Keratinocyte (primary cell): Measurements from ENCODE around the gene TXNL4B. TPM values are rescaled to one million over a fixed set of nuclear protein-coding genes. Genes with fewer than 3 reads are reported as not detected.

Source experiments
- DNase-seq: peaks from one replicate; pipeline ENCODE4 v3.0.0-alpha.2; 2011; ENCODE audit warnings: low read depth, missing footprints, low spot score
- FAIRE-seq: peaks from 2 replicates; lab custom pipeline; 2011; peaks lifted over from hg19 to GRCh38; lab: Jason Lieb, UNC
- H2AFZ ChIP-seq: 2 replicates; pipeline ENCODE4 v1.6.0; 2012; ENCODE audit warnings: low read length, control low read depth, inconsistent platforms; ENCODE audit not compliant: control insufficient read depth
- H3K27ac ChIP-seq: 2 replicates; pipeline ENCODE4 v1.5.1; 2011; ENCODE audit warnings: low read length; ENCODE audit not compliant: control insufficient read depth, insufficient read depth
- H3K27me3 ChIP-seq: 3 replicates; pipeline ENCODE4 v1.6.0; 2011; ENCODE audit warnings: low read length; ENCODE audit not compliant: control insufficient read depth, insufficient read depth; ENCODE audit errors: extremely low read depth
- H3K36me3 ChIP-seq, 2 experiments: 2 replicates in 1 of 2; 3 replicates in 1 of 2; pipeline ENCODE4 v1.5.1; 2011; ENCODE audit warnings: low read length in 2 of 2, mild to moderate bottlenecking in 1 of 2; ENCODE audit not compliant: control insufficient read depth in 2 of 2, insufficient read depth in 2 of 2; ENCODE audit errors: extremely low read depth in 1 of 2
- H3K4me1 ChIP-seq: 3 replicates; pipeline ENCODE4 v1.5.1; 2011; ENCODE audit warnings: low read length; ENCODE audit not compliant: control insufficient read depth, insufficient read depth; ENCODE audit errors: extremely low read depth
- H3K4me2 ChIP-seq: 3 replicates; pipeline ENCODE4 v1.6.0; 2011; ENCODE audit warnings: low read depth, low read length; ENCODE audit not compliant: control insufficient read depth, insufficient read depth; ENCODE audit errors: extremely low read depth
- H3K4me3 ChIP-seq, 3 experiments: fragments of 200-600 bp in 1 of 3; sonication (generic) in 1 of 3; 2 replicates in 2 of 3; 3 replicates in 1 of 3; pipeline ENCODE4 v1.5.1; 2011 to 2016; ENCODE audit warnings: low read length in 3 of 3, mild to moderate bottlenecking in 3 of 3, control low read depth in 2 of 3, inconsistent platforms in 1 of 3, low read depth in 1 of 3, mixed read lengths in 1 of 3, mixed run types in 1 of 3, moderate library complexity in 1 of 3; ENCODE audit not compliant: control insufficient read depth in 2 of 3, insufficient read depth in 2 of 3; ENCODE audit errors: extremely low read depth in 1 of 3
- H3K79me2 ChIP-seq: 2 replicates; pipeline ENCODE4 v1.6.0; 2012; ENCODE audit warnings: low read length; ENCODE audit not compliant: control insufficient read depth, insufficient read depth
- H3K9ac ChIP-seq: 3 replicates; pipeline ENCODE4 v1.6.0; 2011; ENCODE audit warnings: low read length; ENCODE audit not compliant: control insufficient read depth, insufficient read depth; ENCODE audit errors: extremely low read depth
- H3K9me1 ChIP-seq: 3 replicates; pipeline ENCODE4 v1.6.0; 2011; ENCODE audit warnings: low read length; ENCODE audit not compliant: control insufficient read depth, insufficient read depth; ENCODE audit errors: extremely low read depth
- H3K9me3 ChIP-seq: 2 replicates; pipeline ENCODE4 v1.5.1; 2012; ENCODE audit warnings: low read depth, low read length; ENCODE audit not compliant: control insufficient read depth
- H4K20me1 ChIP-seq: 3 replicates; pipeline ENCODE4 v1.6.0; 2011; ENCODE audit warnings: low read length; ENCODE audit not compliant: control insufficient read depth, insufficient read depth; ENCODE audit errors: extremely low read depth
- CTCF ChIP-seq, 3 experiments: IDR thresholded peaks in 1 of 3; conservative IDR thresholded peaks in 1 of 3; optimal IDR thresholded peaks in 1 of 3; 2 replicates in 2 of 3; 3 replicates in 1 of 3; pipeline versions ENCODE3 to v1.5.1; 2011; ENCODE audit warnings: low read length in 3 of 3, mild to moderate bottlenecking in 3 of 3, moderate library complexity in 2 of 3, control low read depth in 1 of 3, inconsistent platforms in 1 of 3; ENCODE audit not compliant: insufficient read depth in 2 of 3; ENCODE audit errors: extremely low read depth in 1 of 3
- EZH2 ChIP-seq: IDR thresholded peaks from one replicate; pipeline ENCODE4 v1.6.1; 2012; ENCODE audit warnings: inconsistent platforms, mild to moderate bottlenecking, low read length, moderate library complexity
- dilution Hi-C: fragments of 300-500 bp; cut with MboI; formaldehyde crosslinking; loops from one replicate; pipeline ENCODE4 v1.7.0; 2020; ENCODE audit warnings: low sequenced_read_pairs; ENCODE audit not compliant: extremely low pct_ligation_motif_present
- polyA plus RNA-seq, 5 experiments: library from polyadenylated mRNA; depleted of rRNA in 3 of 5; stranded (reverse) in 3 of 5; stranded (forward) in 1 of 5; unstranded in 1 of 5; fragments of >200 nt; gene quantifications; 1 replicate in 1 of 5; 2 replicates in 3 of 5; 3 replicates in 1 of 5; pipeline versions ENCODE4 v1.2.1 to v1.2.3, GENCODE V29; 2011 to 2012; ENCODE audit warnings: missing spikeins in 2 of 5, low read depth in 1 of 5, low replicate concordance in 1 of 5

The TXNL4B gene
- polyA plus RNA-seq, 1 donor (not counting 4 experiments of a cell fraction or from before 2014, with no cell fraction given): 12.4 TPM

GRCh38 chr16:72044825-72045359 is 48.5 kb downstream of the TXNL4B start:
- no peaks in the 10 kb centered on the region for H3K27me3 ChIP-seq
- dilution Hi-C loops: no loop called here
- no peaks in the 10 kb centered on the region for H3K4me1 ChIP-seq
- H3K9ac ChIP-seq: no peak overlapping the region
- H3K79me2 ChIP-seq: no peaks in the 10 kb centered on the region
- no peak overlapping the region for H3K4me2 ChIP-seq
- no peaks in the 10 kb centered on the region for H3K9me1 ChIP-seq
- DNase-seq: no peak
- TF ChIP-seq CTCF (optimal IDR thresholded peaks at IDR 0.05 in 1 of 3, IDR thresholded peaks at IDR 0.05 in 1 of 3, conservative IDR thresholded peaks at IDR 0.05 in 1 of 3; ENCODE audit: extremely low read depth in 1 of 3, insufficient read depth in 2 of 3, low read length in 3 of 3): no peak
- TF ChIP-seq EZH2: no peak
- H3K4me3 ChIP-seq: no peak overlapping the region
- H3K27ac ChIP-seq: no peak overlapping the region
- no peaks in the 10 kb centered on the region for H4K20me1 ChIP-seq
- FAIRE-seq: no peak
- H2AFZ ChIP-seq: no peak overlapping the region
- no peaks in the 10 kb centered on the region for H3K36me3 ChIP-seq
- H3K9me3 ChIP-seq: no peaks in the 10 kb centered on the region

DNA sequence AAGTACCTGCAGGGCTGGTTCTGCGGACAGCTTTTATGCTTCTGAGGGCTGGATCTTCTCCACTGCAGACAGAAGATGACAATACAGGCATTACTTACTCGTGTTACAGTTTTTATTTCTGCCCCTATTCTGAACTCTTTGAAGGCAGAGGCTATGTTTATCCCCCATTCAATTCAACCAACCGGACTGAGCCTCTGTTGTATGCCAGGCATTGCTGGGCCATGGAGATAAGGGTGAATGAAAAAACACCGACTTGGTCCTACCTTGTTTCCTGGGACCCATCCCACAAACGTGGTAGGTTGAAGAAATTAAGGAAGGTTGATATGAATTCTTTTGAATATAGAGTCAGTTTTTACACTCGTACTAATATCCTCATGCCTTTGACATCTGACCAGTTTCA is 49.1 kb downstream of the TXNL4B start:
- DNase-seq (no peak), FAIRE-seq (no peak)
- TF ChIP-seq CTCF (optimal IDR thresholded peaks at IDR 0.05 in 1 of 3, IDR thresholded peaks at IDR 0.05 in 1 of 3, conservative IDR thresholded peaks at IDR 0.05 in 1 of 3; ENCODE audit: extremely low read depth in 1 of 3, insufficient read depth in 2 of 3, low read length in 3 of 3) (no peak), EZH2 (no peak)
- H3K79me2 ChIP-seq: no peaks in the 10 kb centered on the region
- no peaks in the 10 kb centered on the region for H3K9me3 ChIP-seq
- no peak overlapping the region for H3K27ac ChIP-seq
- H3K4me3 ChIP-seq: no peak overlapping the region
- no peaks in the 10 kb centered on the region for H3K27me3 ChIP-seq
- H3K9ac ChIP-seq: no peak overlapping the region
- dilution Hi-C loops: no loop called here
- H4K20me1 ChIP-seq: no peaks in the 10 kb centered on the region
- H3K4me2 ChIP-seq: no peak overlapping the region
- H3K9me1 ChIP-seq: no peaks in the 10 kb centered on the region
- H3K36me3 ChIP-seq: no peaks in the 10 kb centered on the region
- H3K4me1 ChIP-seq: no peaks in the 10 kb centered on the region
- no peak overlapping the region for H2AFZ ChIP-seq
